Upper lobe of left lung (tissue), 4 donors: ENCODE data around the gene CX3CR1.

ENCODE experiments used
- EP300 ChIP-seq, 4 donors: sonication (generic); formaldehyde crosslinking; IDR thresholded peaks; one replicate each; pipeline ENCODE4 v1.5.1; 2017; ENCODE audit warnings: antibody characterized with exemption in 4 of 4, control low read depth in 2 of 4
- POLR2A ChIP-seq, 4 donors: fragments of 450-650 bp; IDR thresholded peaks; one replicate each; pipeline ENCODE4 v1.5.1; 2016 to 2017; ENCODE audit warnings: antibody characterized with exemption in 4 of 4, mild to moderate bottlenecking in 2 of 4
- POLR2AphosphoS5 ChIP-seq, 2 donors: sonication (generic); formaldehyde crosslinking; IDR thresholded peaks; one replicate each; pipeline ENCODE4 v1.5.1; 2017; ENCODE audit warnings: antibody characterized with exemption in 2 of 2
- TF ChIP-seq, protein P1 (sequence below), 6 experiments: fragments of 450-650 bp in 4 of 6; fragments of 200-600 bp in 2 of 6; sonication (generic) in 2 of 6; IDR thresholded peaks; one replicate each; pipeline ENCODE4 v1.5.1; 2016 to 2019; ENCODE audit warnings: antibody characterized with exemption in 6 of 6

GRCh38 chr3:39230453-39230852, 49.4 kb downstream of the CX3CR1 start:
- TF ChIP-seq, protein P1, sequence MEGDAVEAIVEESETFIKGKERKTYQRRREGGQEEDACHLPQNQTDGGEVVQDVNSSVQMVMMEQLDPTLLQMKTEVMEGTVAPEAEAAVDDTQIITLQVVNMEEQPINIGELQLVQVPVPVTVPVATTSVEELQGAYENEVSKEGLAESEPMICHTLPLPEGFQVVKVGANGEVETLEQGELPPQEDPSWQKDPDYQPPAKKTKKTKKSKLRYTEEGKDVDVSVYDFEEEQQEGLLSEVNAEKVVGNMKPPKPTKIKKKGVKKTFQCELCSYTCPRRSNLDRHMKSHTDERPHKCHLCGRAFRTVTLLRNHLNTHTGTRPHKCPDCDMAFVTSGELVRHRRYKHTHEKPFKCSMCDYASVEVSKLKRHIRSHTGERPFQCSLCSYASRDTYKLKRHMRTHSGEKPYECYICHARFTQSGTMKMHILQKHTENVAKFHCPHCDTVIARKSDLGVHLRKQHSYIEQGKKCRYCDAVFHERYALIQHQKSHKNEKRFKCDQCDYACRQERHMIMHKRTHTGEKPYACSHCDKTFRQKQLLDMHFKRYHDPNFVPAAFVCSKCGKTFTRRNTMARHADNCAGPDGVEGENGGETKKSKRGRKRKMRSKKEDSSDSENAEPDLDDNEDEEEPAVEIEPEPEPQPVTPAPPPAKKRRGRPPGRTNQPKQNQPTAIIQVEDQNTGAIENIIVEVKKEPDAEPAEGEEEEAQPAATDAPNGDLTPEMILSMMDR (IDR thresholded peaks at IDR 0.05) = no peak
- no peak for TF ChIP-seq POLR2A (IDR thresholded peaks at IDR 0.05)
- no peak for TF ChIP-seq POLR2AphosphoS5 (IDR thresholded peaks at IDR 0.05)
- TF ChIP-seq EP300 (IDR thresholded peaks at IDR 0.05) = no peak
